Epithelial cell of proximal tubule (primary cell): ENCODE results near the gene GBP5. TPM values are rescaled to one million over a fixed set of nuclear protein-coding genes. Genes with fewer than 3 reads are reported as not detected.
A peak's percentile ranks its signal among the peaks of the same experiment; 100 is the strongest.
"Not testable (repeated sequence)": the region's sequence is repeated elsewhere in the genome, so short reads cannot be mapped to it uniquely, and the experiment has no call there.

ENCODE experiments used
- DNase-seq: peaks from one replicate; pipeline ENCODE4 v3.0.0-alpha.2; 2011; ENCODE audit warnings: low read depth
- H3K4me3 ChIP-seq: 2 replicates; pipeline ENCODE4 v1.5.1; 2011; ENCODE audit warnings: low read depth, mild to moderate bottlenecking, low read length
- total RNA-seq: library from RNA; depleted of rRNA; stranded (reverse); fragments of >200 nt; gene quantifications from 2 replicates; pipeline ENCODE4 v1.2.3, GENCODE V29; 2015
- TF ChIP-seq, protein P1 (sequence below): conservative IDR thresholded peaks from 2 replicates; pipeline ENCODE4 v1.5.1; 2012; ENCODE audit warnings: low read depth, mild to moderate bottlenecking, low read length

GBP5 gene
- total RNA-seq, 1 donor from 2014 or later, result not detected

DNA sequence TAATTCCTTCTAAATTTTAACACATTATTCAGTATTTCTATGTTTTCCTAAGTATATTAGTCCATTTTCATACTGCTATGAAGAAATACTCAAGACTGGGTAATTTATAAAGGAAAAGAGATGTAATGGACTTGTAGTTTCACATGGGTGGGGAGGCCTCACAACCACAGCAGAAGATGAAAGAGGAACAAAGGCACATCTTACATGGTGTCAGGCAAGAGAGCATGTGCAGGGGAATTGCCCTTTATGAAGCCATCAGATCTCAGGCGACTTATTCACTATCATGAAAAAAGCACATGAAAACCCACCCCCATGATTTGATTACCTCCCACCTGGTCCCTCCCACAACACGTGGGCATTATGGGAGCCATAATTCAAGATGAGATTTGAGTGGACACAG is 15.6 kb downstream of the GBP5 start:
- no peak for DNase-seq
- H3K4me3 ChIP-seq, result no peak overlapping the region
- TF ChIP-seq, protein P1, sequence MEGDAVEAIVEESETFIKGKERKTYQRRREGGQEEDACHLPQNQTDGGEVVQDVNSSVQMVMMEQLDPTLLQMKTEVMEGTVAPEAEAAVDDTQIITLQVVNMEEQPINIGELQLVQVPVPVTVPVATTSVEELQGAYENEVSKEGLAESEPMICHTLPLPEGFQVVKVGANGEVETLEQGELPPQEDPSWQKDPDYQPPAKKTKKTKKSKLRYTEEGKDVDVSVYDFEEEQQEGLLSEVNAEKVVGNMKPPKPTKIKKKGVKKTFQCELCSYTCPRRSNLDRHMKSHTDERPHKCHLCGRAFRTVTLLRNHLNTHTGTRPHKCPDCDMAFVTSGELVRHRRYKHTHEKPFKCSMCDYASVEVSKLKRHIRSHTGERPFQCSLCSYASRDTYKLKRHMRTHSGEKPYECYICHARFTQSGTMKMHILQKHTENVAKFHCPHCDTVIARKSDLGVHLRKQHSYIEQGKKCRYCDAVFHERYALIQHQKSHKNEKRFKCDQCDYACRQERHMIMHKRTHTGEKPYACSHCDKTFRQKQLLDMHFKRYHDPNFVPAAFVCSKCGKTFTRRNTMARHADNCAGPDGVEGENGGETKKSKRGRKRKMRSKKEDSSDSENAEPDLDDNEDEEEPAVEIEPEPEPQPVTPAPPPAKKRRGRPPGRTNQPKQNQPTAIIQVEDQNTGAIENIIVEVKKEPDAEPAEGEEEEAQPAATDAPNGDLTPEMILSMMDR, result no peak

- DNase-seq, H3K4me3 ChIP-seq: not testable (repeated sequence)
Measured at GRCh38 chr1:89255581-89255980, 17.1 kb downstream of the GBP5 start.

GRCh38 chr1:89254658-89255287 is 17.9 kb downstream of the GBP5 start:
- TF ChIP-seq, protein P1, result no peak
- DNase-seq, result peak; percentile 64
- H3K4me3 ChIP-seq, result no peak overlapping the region

DNA sequence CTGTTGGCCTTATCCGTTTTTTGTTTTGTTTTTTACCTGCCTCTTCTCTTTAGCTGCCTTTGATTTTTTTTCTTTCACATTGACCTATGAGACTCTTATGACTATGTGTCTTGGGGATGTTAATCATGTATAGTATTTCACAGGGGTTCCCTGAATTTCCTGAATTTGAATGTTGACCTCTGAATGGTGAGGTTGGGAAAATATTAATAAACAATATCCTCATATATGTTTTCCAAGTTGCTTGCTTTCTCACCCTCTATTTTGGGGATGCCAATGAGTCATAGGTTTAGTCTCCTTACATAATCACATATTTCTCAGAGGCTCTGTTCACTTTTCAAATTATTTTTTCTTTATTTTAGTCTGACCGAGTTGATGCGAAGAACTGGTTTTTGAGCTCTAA is 29.6 kb downstream of the GBP5 start:
- H3K4me3 ChIP-seq, result no peak overlapping the region
- DNase-seq, result no peak
- TF ChIP-seq, protein P1, result no peak

Other genes with a start within 250 kb of the GBP5 start
- 33.6 and 35.2 TPM in 2 replicates for gene GBP3, start 250.0 kb downstream of the GBP5 start, total RNA-seq
- 10.4 and 20.0 TPM in 2 replicates for gene GBP1, start 207.7 kb downstream of the GBP5 start, total RNA-seq
- gene GBP2, start 146.7 kb downstream of the GBP5 start, total RNA-seq, result 2.2 and 2.7 TPM in 2 replicates
- not detected in 2 replicates for gene GBP7, start 96.9 kb downstream of the GBP5 start, total RNA-seq
- gene GBP4, start 73.9 kb downstream of the GBP5 start, total RNA-seq, result 0.07 and 0.35 TPM in 2 replicates
- 0.40 and 0.65 TPM in 2 replicates for gene GBP6, start 91.2 kb upstream of the GBP5 start, total RNA-seq